ENCODE data around the gene PARG.
"Not testable (repeated sequence)": the region's sequence is repeated elsewhere in the genome, so short reads cannot be mapped to it uniquely, and the experiment has no call there.

The PARG gene

GRCh38 chr10:49900406-49900805, 41.4 kb downstream of the PARG start:
- DNase-seq (ENCODE audit: low read depth), result peak; percentile 4

GRCh38 chr10:49899999-49900398, 41.8 kb downstream of the PARG start:
- not testable (repeated sequence) for DNase-seq (ENCODE audit: low read depth)

- not testable (repeated sequence) for DNase-seq (ENCODE audit: low read depth)
These were observed 51.8 kb downstream of the PARG start for GRCh38 chr10:49890025-49890424.

- not testable (repeated sequence) for DNase-seq (ENCODE audit: low read depth)
These were observed 57.0 kb downstream of the PARG start for GRCh38 chr10:49884739-49885331.

GRCh38 chr10:49883852-49884251, 58.0 kb downstream of the PARG start:
- DNase-seq (ENCODE audit: low read depth), result not testable (repeated sequence)

GRCh38 chr10:49882327-49882726, 59.5 kb downstream of the PARG start:
- DNase-seq (ENCODE audit: low read depth), result not testable (repeated sequence)

- not testable (repeated sequence) for DNase-seq (ENCODE audit: low read depth)
These were observed 69.1 kb downstream of the PARG start for GRCh38 chr10:49872740-49873139.

GRCh38 chr10:49871462-49871861, 70.4 kb downstream of the PARG start:
- DNase-seq (ENCODE audit: low read depth), result not testable (repeated sequence)

- not testable (repeated sequence) for DNase-seq (ENCODE audit: low read depth)
These were observed 81.9 kb downstream of the PARG start for GRCh38 chr10:49859933-49860332.

- not testable (repeated sequence) for DNase-seq (ENCODE audit: low read depth)
These were observed 83.0 kb downstream of the PARG start for GRCh38 chr10:49858697-49859382.

- not testable (repeated sequence) for DNase-seq (ENCODE audit: low read depth)
These were observed 92.3 kb downstream of the PARG start for GRCh38 chr10:49849520-49849919.

GRCh38 chr10:49844775-49845595, 96.8 kb downstream of the PARG start:
- DNase-seq (ENCODE audit: low read depth), result peak; percentile 45

GRCh38 chr10:49842333-49842628, 99.5 kb downstream of the PARG start:
- DNase-seq (ENCODE audit: low read depth), result not testable (repeated sequence)

GRCh38 chr10:49841615-49842332, 100.1 kb downstream of the PARG start:
- DNase-seq (ENCODE audit: low read depth), result no peak

- no peak for DNase-seq (ENCODE audit: low read depth)
These were observed 104.1 kb downstream of the PARG start for GRCh38 chr10:49837685-49838084.

- no peak for DNase-seq (ENCODE audit: low read depth)
These were observed 104.8 kb downstream of the PARG start for GRCh38 chr10:49837051-49837478.

- no peak for DNase-seq (ENCODE audit: low read depth)
These were observed 106.9 kb downstream of the PARG start for GRCh38 chr10:49834976-49835375.

GRCh38 chr10:49834201-49834600, 107.6 kb downstream of the PARG start:
- DNase-seq (ENCODE audit: low read depth), result no peak

- no peak for DNase-seq (ENCODE audit: low read depth)
These were observed 108.7 kb downstream of the PARG start for GRCh38 chr10:49833168-49833567.

GRCh38 chr10:49831352-49832035, 110.3 kb downstream of the PARG start:
- DNase-seq (ENCODE audit: low read depth), result no peak

GRCh38 chr10:49830846-49831245, 111.0 kb downstream of the PARG start:
- no peak for DNase-seq (ENCODE audit: low read depth)

GRCh38 chr10:49830016-49830415, 111.8 kb downstream of the PARG start:
- no peak for DNase-seq (ENCODE audit: low read depth)
